ENCODE data around the gene PACSIN2.

The PACSIN2 gene

GRCh38 chr22:42879371-42880021 lies 135.5 kb downstream of the PACSIN2 start:
- no peaks in the 10 kb centered on the region for H3K27me3 ChIP-seq (replicated peaks; ENCODE audit: control insufficient read depth, insufficient read depth, low read length, poor library complexity, severe bottlenecking)
- H3K27ac ChIP-seq (ENCODE audit: insufficient read depth, low read length, poor library complexity, severe bottlenecking), result no peak overlapping the region
- H3K4me1 ChIP-seq (ENCODE audit: control insufficient read depth, insufficient read depth, low read length, poor library complexity, severe bottlenecking), result no peaks in the 10 kb centered on the region
- no peaks in the 10 kb centered on the region for H3K9me3 ChIP-seq (ENCODE audit: control insufficient read depth, low read length)
- DNase-seq, result no peak
- no peak overlapping the region for H3K4me3 ChIP-seq (ENCODE audit: insufficient read depth, low read depth, low read length, poor library complexity, severe bottlenecking)
- peaks cover 73% of the 10 kb centered on the region for H3K36me3 ChIP-seq (ENCODE audit: control insufficient read depth, insufficient read depth, low read length)

GRCh38 chr22:42878561-42879305 lies 136.2 kb downstream of the PACSIN2 start:
- DNase-seq, result no peak
- H3K27me3 ChIP-seq (replicated peaks; ENCODE audit: control insufficient read depth, insufficient read depth, low read length, poor library complexity, severe bottlenecking), result no peaks in the 10 kb centered on the region
- H3K27ac ChIP-seq (ENCODE audit: insufficient read depth, low read length, poor library complexity, severe bottlenecking), result no peak overlapping the region
- H3K4me3 ChIP-seq (ENCODE audit: insufficient read depth, low read depth, low read length, poor library complexity, severe bottlenecking), result no peak overlapping the region
- peaks cover 70% of the 10 kb centered on the region for H3K36me3 ChIP-seq (ENCODE audit: control insufficient read depth, insufficient read depth, low read length)
- no peaks in the 10 kb centered on the region for H3K4me1 ChIP-seq (ENCODE audit: control insufficient read depth, insufficient read depth, low read length, poor library complexity, severe bottlenecking)
- H3K9me3 ChIP-seq (ENCODE audit: control insufficient read depth, low read length), result no peaks in the 10 kb centered on the region

- Histone ChIP-seq H3K4me1 (ENCODE audit: control insufficient read depth, insufficient read depth, low read length, poor library complexity, severe bottlenecking) (no peaks in the 10 kb centered on the region), H3K4me3 (ENCODE audit: insufficient read depth, low read depth, low read length, poor library complexity, severe bottlenecking) (no peak overlapping the region), H3K36me3 (ENCODE audit: control insufficient read depth, insufficient read depth, low read length) (peaks cover 72% of the 10 kb centered on the region), H3K27me3 (replicated peaks; ENCODE audit: control insufficient read depth, insufficient read depth, low read length, poor library complexity, severe bottlenecking) (no peaks in the 10 kb centered on the region), H3K27ac (ENCODE audit: insufficient read depth, low read length, poor library complexity, severe bottlenecking) (no peak overlapping the region), H3K9me3 (ENCODE audit: control insufficient read depth, low read length) (no peaks in the 10 kb centered on the region)
- DNase-seq, result no peak
These were observed 137.2 kb downstream of the PACSIN2 start for GRCh38 chr22:42877597-42878340.

GRCh38 chr22:42877158-42877557 lies 137.8 kb downstream of the PACSIN2 start:
- Histone ChIP-seq H3K4me1 (ENCODE audit: control insufficient read depth, insufficient read depth, low read length, poor library complexity, severe bottlenecking) (no peaks in the 10 kb centered on the region), H3K27me3 (replicated peaks; ENCODE audit: control insufficient read depth, insufficient read depth, low read length, poor library complexity, severe bottlenecking) (no peaks in the 10 kb centered on the region), H3K9me3 (ENCODE audit: control insufficient read depth, low read length) (no peaks in the 10 kb centered on the region), H3K27ac (ENCODE audit: insufficient read depth, low read length, poor library complexity, severe bottlenecking) (no peak overlapping the region), H3K4me3 (ENCODE audit: insufficient read depth, low read depth, low read length, poor library complexity, severe bottlenecking) (no peak overlapping the region), H3K36me3 (ENCODE audit: control insufficient read depth, insufficient read depth, low read length) (peaks cover 71% of the 10 kb centered on the region)
- no peak for DNase-seq

GRCh38 chr22:42876041-42876440 lies 138.9 kb downstream of the PACSIN2 start:
- DNase-seq, result no peak
- Histone ChIP-seq H3K36me3 (ENCODE audit: control insufficient read depth, insufficient read depth, low read length) (peaks cover 65% of the 10 kb centered on the region), H3K4me1 (ENCODE audit: control insufficient read depth, insufficient read depth, low read length, poor library complexity, severe bottlenecking) (no peaks in the 10 kb centered on the region), H3K4me3 (ENCODE audit: insufficient read depth, low read depth, low read length, poor library complexity, severe bottlenecking) (no peak overlapping the region), H3K27ac (ENCODE audit: insufficient read depth, low read length, poor library complexity, severe bottlenecking) (no peak overlapping the region), H3K9me3 (ENCODE audit: control insufficient read depth, low read length) (no peaks in the 10 kb centered on the region), H3K27me3 (replicated peaks; ENCODE audit: control insufficient read depth, insufficient read depth, low read length, poor library complexity, severe bottlenecking) (no peaks in the 10 kb centered on the region)

- Histone ChIP-seq H3K27me3 (replicated peaks; ENCODE audit: control insufficient read depth, insufficient read depth, low read length, poor library complexity, severe bottlenecking) (no peaks in the 10 kb centered on the region), H3K27ac (ENCODE audit: insufficient read depth, low read length, poor library complexity, severe bottlenecking) (no peak overlapping the region), H3K36me3 (ENCODE audit: control insufficient read depth, insufficient read depth, low read length) (peaks cover 66% of the 10 kb centered on the region), H3K4me1 (ENCODE audit: control insufficient read depth, insufficient read depth, low read length, poor library complexity, severe bottlenecking) (no peaks in the 10 kb centered on the region), H3K9me3 (ENCODE audit: control insufficient read depth, low read length) (no peaks in the 10 kb centered on the region), H3K4me3 (ENCODE audit: insufficient read depth, low read depth, low read length, poor library complexity, severe bottlenecking) (no peak overlapping the region)
- DNase-seq, result no peak
These were observed 140.9 kb downstream of the PACSIN2 start for GRCh38 chr22:42874010-42874409.

GRCh38 chr22:42873356-42873755 lies 141.6 kb downstream of the PACSIN2 start:
- no peaks in the 10 kb centered on the region for H3K9me3 ChIP-seq (ENCODE audit: control insufficient read depth, low read length)
- no peak overlapping the region for H3K4me3 ChIP-seq (ENCODE audit: insufficient read depth, low read depth, low read length, poor library complexity, severe bottlenecking)
- no peaks in the 10 kb centered on the region for H3K27me3 ChIP-seq (replicated peaks; ENCODE audit: control insufficient read depth, insufficient read depth, low read length, poor library complexity, severe bottlenecking)
- H3K27ac ChIP-seq (ENCODE audit: insufficient read depth, low read length, poor library complexity, severe bottlenecking), result no peak overlapping the region
- no peaks in the 10 kb centered on the region for H3K4me1 ChIP-seq (ENCODE audit: control insufficient read depth, insufficient read depth, low read length, poor library complexity, severe bottlenecking)
- no peak for DNase-seq
- peaks cover 60% of the 10 kb centered on the region for H3K36me3 ChIP-seq (ENCODE audit: control insufficient read depth, insufficient read depth, low read length)

GRCh38 chr22:42872821-42873220 lies 142.1 kb downstream of the PACSIN2 start:
- peaks cover 54% of the 10 kb centered on the region for H3K36me3 ChIP-seq (ENCODE audit: control insufficient read depth, insufficient read depth, low read length)
- no peaks in the 10 kb centered on the region for H3K4me1 ChIP-seq (ENCODE audit: control insufficient read depth, insufficient read depth, low read length, poor library complexity, severe bottlenecking)
- H3K27me3 ChIP-seq (replicated peaks; ENCODE audit: control insufficient read depth, insufficient read depth, low read length, poor library complexity, severe bottlenecking), result no peaks in the 10 kb centered on the region
- H3K4me3 ChIP-seq (ENCODE audit: insufficient read depth, low read depth, low read length, poor library complexity, severe bottlenecking), result no peak overlapping the region
- DNase-seq, result no peak
- no peaks in the 10 kb centered on the region for H3K9me3 ChIP-seq (ENCODE audit: control insufficient read depth, low read length)
- no peak overlapping the region for H3K27ac ChIP-seq (ENCODE audit: insufficient read depth, low read length, poor library complexity, severe bottlenecking)

- Histone ChIP-seq H3K27ac (ENCODE audit: insufficient read depth, low read length, poor library complexity, severe bottlenecking) (no peak overlapping the region), H3K9me3 (ENCODE audit: control insufficient read depth, low read length) (no peaks in the 10 kb centered on the region), H3K4me1 (ENCODE audit: control insufficient read depth, insufficient read depth, low read length, poor library complexity, severe bottlenecking) (no peaks in the 10 kb centered on the region), H3K4me3 (ENCODE audit: insufficient read depth, low read depth, low read length, poor library complexity, severe bottlenecking) (no peak overlapping the region), H3K27me3 (replicated peaks; ENCODE audit: control insufficient read depth, insufficient read depth, low read length, poor library complexity, severe bottlenecking) (no peaks in the 10 kb centered on the region), H3K36me3 (ENCODE audit: control insufficient read depth, insufficient read depth, low read length) (peaks cover 40% of the 10 kb centered on the region)
- no peak for DNase-seq
These were observed 143.6 kb downstream of the PACSIN2 start for GRCh38 chr22:42871146-42872050.

Data from effector memory CD4-positive, alpha-beta T cell (primary cell).